ENCODE measurements around the gene CCDC83. TPM values are rescaled to one million over a fixed set of nuclear protein-coding genes. Genes with fewer than 3 reads are reported as not detected.

Gene CCDC83
- total RNA-seq, 1 donor from 2014 or later = not detected

- DNase-seq (ENCODE audit: extremely low read depth, low read depth, low spot score) = no peak
Measured at GRCh38 chr11:85967457-85967856, 112.3 kb downstream of the CCDC83 start.

Other genes with a start within 250 kb of the CCDC83 start
- 0.18 and 0.63 TPM in 2 replicates for gene DLG2, start 228.0 kb upstream of the CCDC83 start, total RNA-seq
- gene TMEM126B, start 226.8 kb upstream of the CCDC83 start, total RNA-seq = 50.1 and 83.6 TPM in 2 replicates
- 23.3 and 26.3 TPM in 2 replicates for gene TMEM126A, start 207.4 kb upstream of the CCDC83 start, total RNA-seq
- 10.0 and 29.0 TPM in 2 replicates for gene CREBZF, start 190.3 kb upstream of the CCDC83 start, total RNA-seq
- 0.58 and 0.63 TPM in 2 replicates for gene CCDC89, start 169.2 kb upstream of the CCDC83 start, total RNA-seq
- gene SYTL2, start 44.2 kb upstream of the CCDC83 start, total RNA-seq = 9.3 and 15.0 TPM in 2 replicates
- 181 and 286 TPM in 2 replicates for gene PICALM, start 213.7 kb downstream of the CCDC83 start, total RNA-seq

All from glomerular endothelial cell (primary cell).